Measurements from ENCODE around the gene EHMT1. TPM values are rescaled to one million over a fixed set of nuclear protein-coding genes. Genes with fewer than 3 reads are reported as not detected.

The EHMT1 gene
- total and polyA plus RNA-seq, 10 of the 15 experiments (the other 5 are each of a cell fraction or from before 2014, with no cell fraction given): 2.9 to 100 (median 48.1) TPM

GRCh38 chr9:137880976-137881530, 262.2 kb downstream of the EHMT1 start:
- H3K9ac ChIP-seq (ENCODE audit: control insufficient read depth, insufficient read depth, low read length): no peak overlapping the region
- in situ Hi-C loops (cut with MboI) (no loop called here), intact Hi-C loops (cut with micrococcal nuclease; ENCODE audit: unreplicated experiment) (no loop called here)
- DNase-seq (ENCODE audit: low read depth, low spot score) (no peak), ATAC-seq (no peak), FAIRE-seq (no peak)
- no peaks in the 10 kb centered on the region for H4K20me1 ChIP-seq (ENCODE audit: control insufficient read depth, insufficient read depth)
- no peaks in the 10 kb centered on the region for H3K4me1 ChIP-seq (ENCODE audit: control insufficient read depth, insufficient read depth, low read length)
- no peaks in the 10 kb centered on the region for H3K79me2 ChIP-seq (ENCODE audit: control insufficient read depth, insufficient read depth, low read length)
- CTCF ChIA-PET: no interaction called here
- no peak overlapping the region for H3K4me3 ChIP-seq
- 9% methylated on average over 10 of the region's 10 CpGs for WGBS (ENCODE audit: insufficient coverage, insufficient replicate concordance, low lambda C conversion rate, missing lambda C conversion rate)
- TF ChIP-seq ZNF217 (IDR thresholded peaks at IDR 0.05): no peak
- no peak for TF ChIP-seq CBX3 (IDR thresholded peaks at IDR 0.05; ENCODE audit: borderline replicate concordance, low read depth)
- no peak for TF ChIP-seq SUZ12 (IDR thresholded peaks at IDR 0.05; ENCODE audit: unreplicated experiment)
- no peaks in the 10 kb centered on the region for H3K36me3 ChIP-seq (ENCODE audit: control insufficient read depth in 2 of 2, insufficient read depth in 2 of 2, low read length in 1 of 2)
- SMC1A ChIA-PET (ENCODE audit: uncharacterized antibody, unreplicated experiment): no interaction called here
- no peaks in the 10 kb centered on the region; a peak in 2 of 4 replicates for H3K27me3 ChIP-seq (replicated peaks in 1 of 2; ENCODE audit: control insufficient read depth in 2 of 2, insufficient read depth in 2 of 2, low read length in 1 of 2)
- POLR2A ChIA-PET: interaction anchor here (0.5 to 0.6 kb wide), 2 partner anchors 147 to 510 kb away, joined by 3 to 4 read pairs; no protein-coding TSS in a partner anchor
- no peak overlapping the region for H3K4me2 ChIP-seq (ENCODE audit: control insufficient read depth, insufficient read depth)
- no peak overlapping the region for H2AFZ ChIP-seq (ENCODE audit: control insufficient read depth, low read depth, low read length)
- H3K27ac ChIP-seq (ENCODE audit: control insufficient read depth, insufficient read depth): no peak overlapping the region
- no peaks in the 10 kb centered on the region; the same call in 2 of the 3 replicates for H3K9me3 ChIP-seq (replicated peaks; ENCODE audit: control insufficient read depth, insufficient read depth, low read length)
- RAD21 ChIA-PET (ENCODE audit: unreplicated experiment): interaction anchor here (1.2 kb wide), 1 partner anchor 208 kb away, joined by 3 read pairs; no protein-coding TSS in a partner anchor
- BruUV-seq (replicated peaks): no TSS peak

GRCh38 chr9:137881591-137882505, 263.0 kb downstream of the EHMT1 start:
- FAIRE-seq: no peak
- H3K9ac ChIP-seq (ENCODE audit: control insufficient read depth, insufficient read depth, low read length): no peak overlapping the region
- intact Hi-C loops (cut with micrococcal nuclease; ENCODE audit: unreplicated experiment): no loop called here
- no TSS peak for BruUV-seq (replicated peaks)
- RAD21 ChIA-PET (ENCODE audit: unreplicated experiment): interaction anchor here (1.2 kb wide), 1 partner anchor 209 kb away, joined by 3 read pairs; no protein-coding TSS in a partner anchor
- H3K36me3 ChIP-seq (ENCODE audit: control insufficient read depth in 2 of 2, insufficient read depth in 2 of 2, low read length in 1 of 2): no peaks in the 10 kb centered on the region
- CTCF ChIA-PET: no interaction called here
- no peak for DNase-seq (ENCODE audit: low read depth, low spot score)
- H2AFZ ChIP-seq (ENCODE audit: control insufficient read depth, low read depth, low read length): no peak overlapping the region
- no peaks in the 10 kb centered on the region; a peak in 2 of 4 replicates for H3K27me3 ChIP-seq (replicated peaks in 1 of 2; ENCODE audit: control insufficient read depth in 2 of 2, insufficient read depth in 2 of 2, low read length in 1 of 2)
- H4K20me1 ChIP-seq (ENCODE audit: control insufficient read depth, insufficient read depth): no peaks in the 10 kb centered on the region
- no peak overlapping the region for H3K4me2 ChIP-seq (ENCODE audit: control insufficient read depth, insufficient read depth)
- no peaks in the 10 kb centered on the region for H3K4me1 ChIP-seq (ENCODE audit: control insufficient read depth, insufficient read depth, low read length)
- POLR2A ChIA-PET: interaction anchor here (0.6 kb wide), 1 partner anchor 146 kb away, joined by 3 read pairs; no protein-coding TSS in a partner anchor
- ATAC-seq: no peak
- no peak overlapping the region for H3K27ac ChIP-seq (ENCODE audit: control insufficient read depth, insufficient read depth)
- SMC1A ChIA-PET (ENCODE audit: uncharacterized antibody, unreplicated experiment): no interaction called here
- H3K4me3 ChIP-seq: no peak overlapping the region
- WGBS (ENCODE audit: insufficient coverage, insufficient replicate concordance, low lambda C conversion rate, missing lambda C conversion rate): 24% methylated on average over 18 of the region's 19 CpGs
- no peaks in the 10 kb centered on the region for H3K79me2 ChIP-seq (ENCODE audit: control insufficient read depth, insufficient read depth, low read length)
- no peaks in the 10 kb centered on the region; the same call in 2 of the 3 replicates for H3K9me3 ChIP-seq (replicated peaks; ENCODE audit: control insufficient read depth, insufficient read depth, low read length)
- in situ Hi-C loops (cut with MboI): no loop called here
- TF ChIP-seq CHD1 (IDR thresholded peaks at IDR 0.05; ENCODE audit: low read depth, low read length) (no peak), ZBTB11 (CRISPR knock-in tag; IDR thresholded peaks at IDR 0.05) (no peak), SREBF1 (IDR thresholded peaks at IDR 0.05; ENCODE audit: low read length) (no peak), CHD2 (IDR thresholded peaks at IDR 0.05; ENCODE audit: borderline replicate concordance, low read depth, low read length) (no peak), ATF3 (IDR thresholded peaks at IDR 0.05; ENCODE audit: borderline replicate concordance, extremely low read depth, low read depth, low read length) (no peak), SREBF2 (IDR thresholded peaks at IDR 0.05; ENCODE audit: low read length) (no peak)

Data from GM12878 (cell line).